ENCODE results near the gene TMEM79. TPM values are rescaled to one million over a fixed set of nuclear protein-coding genes. Genes with fewer than 3 reads are reported as not detected.
A peak's percentile ranks its signal among the peaks of the same experiment; 100 is the strongest.

Gene TMEM79
- total and polyA plus RNA-seq, 2 experiments from 2014 or later: 3.4 to 8.5 TPM

DNA sequence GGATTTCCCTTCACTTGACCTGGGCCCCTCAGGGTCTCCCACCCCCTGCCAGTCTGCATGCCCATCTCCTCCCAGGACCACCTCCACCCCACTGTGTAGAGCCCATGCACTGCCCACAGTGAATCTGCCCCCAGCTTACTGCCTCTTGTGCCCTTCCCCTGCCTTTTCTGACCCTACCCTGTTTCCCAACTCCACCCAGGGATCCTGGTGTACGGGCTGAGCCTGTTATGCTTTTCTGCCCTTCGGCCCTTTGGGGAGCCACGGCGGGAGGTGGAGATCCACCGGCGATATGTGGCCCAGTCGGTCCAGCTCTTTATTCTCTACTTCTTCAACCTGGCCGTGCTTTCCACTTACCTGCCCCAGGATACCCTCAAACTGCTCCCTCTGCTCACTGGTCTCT lies 1.9 kb downstream of the TMEM79 start:
- no peaks in the 10 kb centered on the region for H3K9me2 ChIP-seq (replicated peaks; ENCODE audit: insufficient read depth)
- TF ChIP-seq EZH2phosphoT487 (IDR thresholded peaks at IDR 0.05; ENCODE audit: low read depth, severe bottlenecking, unreplicated experiment) (no peak), EZH2 (IDR thresholded peaks at IDR 0.05; ENCODE audit: borderline replicate concordance) (no peak)
- H3K4me2 ChIP-seq: no peak overlapping the region
- no peaks in the 10 kb centered on the region for H3K36me3 ChIP-seq (replicated peaks; ENCODE audit: insufficient read depth, low read depth)
- peaks cover 3% of the 10 kb centered on the region for H4K20me1 ChIP-seq (ENCODE audit: insufficient read depth, poor library complexity, severe bottlenecking)
- H3K9me3 ChIP-seq (ENCODE audit: low read depth): no peaks in the 10 kb centered on the region
- DNase-seq (ENCODE audit: low spot score): no peak
- H3K27ac ChIP-seq: no peak overlapping the region
- H3K4me1 ChIP-seq (ENCODE audit: insufficient read depth): peaks cover 19% of the 10 kb centered on the region
- no peak overlapping the region for H2AFZ ChIP-seq
- no peak overlapping the region for H3K4me3 ChIP-seq
- peaks cover 33% of the 10 kb centered on the region for H3K79me2 ChIP-seq
- no peaks in the 10 kb centered on the region for H3K27me3 ChIP-seq
- WGBS (ENCODE audit: low lambda C conversion rate, missing lambda C conversion rate): 94% methylated on average over 8 of the region's 8 CpGs

DNA sequence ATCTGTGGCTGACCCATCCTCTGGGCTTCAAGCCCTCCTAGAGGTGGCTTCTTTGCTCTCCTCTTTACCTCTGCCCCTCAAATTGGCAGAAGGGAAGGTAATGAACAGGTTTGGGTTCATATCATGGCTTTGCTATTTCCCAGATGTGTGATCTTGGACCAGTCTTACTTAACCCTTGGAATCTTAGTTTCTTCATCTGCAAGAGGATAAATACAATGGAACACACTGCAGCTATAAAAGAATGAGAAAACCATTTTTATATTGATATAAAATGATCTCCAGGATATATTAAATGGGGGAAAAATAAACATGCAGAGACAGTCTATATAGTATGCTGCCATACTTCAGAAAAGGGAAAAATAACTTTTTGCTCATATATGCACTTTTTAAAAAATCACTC lies 5.7 kb downstream of the TMEM79 start:
- Histone ChIP-seq H3K4me2 (no peak overlapping the region), H3K27me3 (no peaks in the 10 kb centered on the region), H3K27ac (no peak overlapping the region), H3K9me2 (replicated peaks; ENCODE audit: insufficient read depth) (no peaks in the 10 kb centered on the region), H3K36me3 (replicated peaks; ENCODE audit: insufficient read depth, low read depth) (no peaks in the 10 kb centered on the region), H3K4me1 (ENCODE audit: insufficient read depth) (peaks cover 23% of the 10 kb centered on the region), H4K20me1 (ENCODE audit: insufficient read depth, poor library complexity, severe bottlenecking) (no peaks in the 10 kb centered on the region), H3K4me3 (no peak overlapping the region), H2AFZ (no peak overlapping the region), H3K79me2 (peaks cover 26% of the 10 kb centered on the region), H3K9me3 (ENCODE audit: low read depth) (no peaks in the 10 kb centered on the region)
- TF ChIP-seq EZH2 (IDR thresholded peaks at IDR 0.05; ENCODE audit: borderline replicate concordance): no peak
- DNase-seq (ENCODE audit: low spot score): no peak

DNA sequence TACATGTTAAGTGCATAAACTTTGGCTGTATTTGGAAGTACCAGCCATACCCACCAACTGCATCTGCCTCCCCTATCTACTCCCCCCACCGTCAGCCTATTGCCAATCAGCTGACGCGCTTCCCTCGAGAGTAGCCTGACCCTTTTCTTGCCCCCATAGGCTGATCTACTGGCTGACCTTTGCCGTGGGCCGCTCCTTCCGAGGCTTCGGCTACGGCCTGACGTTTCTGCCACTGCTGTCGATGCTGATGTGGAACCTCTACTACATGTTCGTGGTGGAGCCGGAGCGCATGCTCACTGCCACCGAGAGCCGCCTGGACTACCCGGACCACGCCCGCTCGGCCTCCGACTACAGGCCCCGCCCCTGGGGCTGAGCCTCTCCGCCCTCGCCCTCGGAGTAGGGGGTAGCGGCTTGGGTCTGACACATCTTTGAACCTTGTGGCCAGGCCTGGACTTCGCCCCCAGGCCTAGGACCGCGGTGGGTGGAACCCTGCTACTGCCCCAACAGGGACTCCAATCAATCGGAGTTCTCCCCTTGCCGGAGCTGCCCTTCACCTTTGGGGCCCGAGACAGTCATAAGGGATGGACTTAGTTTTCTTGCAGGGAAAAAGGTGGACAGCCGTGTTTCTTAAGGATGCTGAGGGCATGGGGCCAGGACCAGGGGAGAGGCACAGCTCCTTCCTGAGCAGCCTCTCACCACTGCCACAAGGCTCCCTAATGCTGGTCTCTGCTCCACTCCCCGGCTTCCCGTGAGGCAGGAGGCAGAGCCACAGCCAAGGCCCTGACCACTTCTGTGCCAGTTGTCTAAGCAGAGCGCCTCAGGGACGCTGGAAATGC lies 7.3 kb downstream of the TMEM79 start:
- H2AFZ ChIP-seq: peak overlapping the region; percentile 30
- 16% methylated on average over 37 of the region's 37 CpGs for WGBS (ENCODE audit: low lambda C conversion rate, missing lambda C conversion rate)

DNA sequence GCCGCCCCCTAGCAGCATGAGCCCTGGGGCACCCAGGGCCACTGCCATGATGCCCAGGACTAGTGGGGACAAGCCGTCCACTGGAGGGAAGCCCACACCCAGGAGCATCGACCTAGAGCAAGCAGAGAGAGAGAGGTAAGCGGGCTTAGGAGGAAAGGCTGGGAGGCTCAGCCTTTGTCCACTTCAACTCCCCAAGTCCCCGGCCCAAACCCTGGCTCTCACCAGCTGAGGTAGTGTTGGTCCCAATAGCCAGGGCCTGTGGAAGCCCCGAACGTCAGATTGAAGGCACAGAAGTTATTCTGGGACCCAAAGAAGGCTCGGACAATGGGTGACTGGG lies 8.9 kb downstream of the TMEM79 start:
- Histone ChIP-seq H3K9me3 (ENCODE audit: low read depth) (no peaks in the 10 kb centered on the region), H3K9me2 (replicated peaks; ENCODE audit: insufficient read depth) (no peaks in the 10 kb centered on the region), H4K20me1 (ENCODE audit: insufficient read depth, poor library complexity, severe bottlenecking) (no peaks in the 10 kb centered on the region), H2AFZ (no peak overlapping the region), H3K27ac (peak overlapping the region; percentile 85), H3K79me2 (peaks cover 31% of the 10 kb centered on the region), H3K27me3 (no peaks in the 10 kb centered on the region), H3K4me1 (ENCODE audit: insufficient read depth) (peaks cover 24% of the 10 kb centered on the region), H3K4me3 (no peak overlapping the region), H3K36me3 (replicated peaks; ENCODE audit: insufficient read depth, low read depth) (no peaks in the 10 kb centered on the region), H3K4me2 (peak overlapping the region; percentile 70)
- 97% methylated on average over 8 of the region's 8 CpGs for WGBS (ENCODE audit: low lambda C conversion rate, missing lambda C conversion rate)
- DNase-seq (ENCODE audit: low spot score): no peak
- TF ChIP-seq EZH2 (IDR thresholded peaks at IDR 0.05; ENCODE audit: borderline replicate concordance): no peak
- no peak for TF ChIP-seq EZH2phosphoT487 (IDR thresholded peaks at IDR 0.05; ENCODE audit: low read depth, severe bottlenecking, unreplicated experiment)
- TF ChIP-seq, protein P1, sequence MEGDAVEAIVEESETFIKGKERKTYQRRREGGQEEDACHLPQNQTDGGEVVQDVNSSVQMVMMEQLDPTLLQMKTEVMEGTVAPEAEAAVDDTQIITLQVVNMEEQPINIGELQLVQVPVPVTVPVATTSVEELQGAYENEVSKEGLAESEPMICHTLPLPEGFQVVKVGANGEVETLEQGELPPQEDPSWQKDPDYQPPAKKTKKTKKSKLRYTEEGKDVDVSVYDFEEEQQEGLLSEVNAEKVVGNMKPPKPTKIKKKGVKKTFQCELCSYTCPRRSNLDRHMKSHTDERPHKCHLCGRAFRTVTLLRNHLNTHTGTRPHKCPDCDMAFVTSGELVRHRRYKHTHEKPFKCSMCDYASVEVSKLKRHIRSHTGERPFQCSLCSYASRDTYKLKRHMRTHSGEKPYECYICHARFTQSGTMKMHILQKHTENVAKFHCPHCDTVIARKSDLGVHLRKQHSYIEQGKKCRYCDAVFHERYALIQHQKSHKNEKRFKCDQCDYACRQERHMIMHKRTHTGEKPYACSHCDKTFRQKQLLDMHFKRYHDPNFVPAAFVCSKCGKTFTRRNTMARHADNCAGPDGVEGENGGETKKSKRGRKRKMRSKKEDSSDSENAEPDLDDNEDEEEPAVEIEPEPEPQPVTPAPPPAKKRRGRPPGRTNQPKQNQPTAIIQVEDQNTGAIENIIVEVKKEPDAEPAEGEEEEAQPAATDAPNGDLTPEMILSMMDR (IDR thresholded peaks at IDR 0.05; ENCODE audit: poor library complexity): no peak

More for the DNA sequence above, 7.3 kb downstream of the TMEM79 start:
- no peaks in the 10 kb centered on the region for H4K20me1 ChIP-seq (ENCODE audit: insufficient read depth, poor library complexity, severe bottlenecking)
- TF ChIP-seq, protein P1 (IDR thresholded peaks at IDR 0.05; ENCODE audit: poor library complexity): no peak
- TF ChIP-seq EZH2phosphoT487 (IDR thresholded peaks at IDR 0.05; ENCODE audit: low read depth, severe bottlenecking, unreplicated experiment) (no peak), EZH2 (IDR thresholded peaks at IDR 0.05; ENCODE audit: borderline replicate concordance) (no peak)
- no peak overlapping the region for H3K4me3 ChIP-seq
- H3K27me3 ChIP-seq: no peaks in the 10 kb centered on the region
- H3K9me2 ChIP-seq (replicated peaks; ENCODE audit: insufficient read depth): no peaks in the 10 kb centered on the region
- H3K79me2 ChIP-seq: peaks cover 31% of the 10 kb centered on the region
- peak overlapping the region; percentile 85 for H3K27ac ChIP-seq
- no peaks in the 10 kb centered on the region for H3K36me3 ChIP-seq (replicated peaks; ENCODE audit: insufficient read depth, low read depth)
- H3K9me3 ChIP-seq (ENCODE audit: low read depth): no peaks in the 10 kb centered on the region
- peak; percentile 97 for DNase-seq (ENCODE audit: low spot score)
- H3K4me2 ChIP-seq: peak overlapping the region; percentile 70
- peaks cover 24% of the 10 kb centered on the region for H3K4me1 ChIP-seq (ENCODE audit: insufficient read depth)

Measured in hepatocyte (in vitro differentiated cells).